HG03469 (cell line): ENCODE data around the gene SSBP3.

Experiments
- ATAC-seq: cut with Tn5 transposase; IDR thresholded peaks from one replicate; pipeline ENCODE4 v1.9.1; 2021; ENCODE audit warnings: mild to moderate bottlenecking, moderate library complexity, moderate number of reproducible peaks; ENCODE audit not compliant: unreplicated experiment

Gene SSBP3

GRCh38 chr1:54410359-54410758 lies 4.2 kb upstream of the SSBP3 start:
- ATAC-seq: no peak

GRCh38 chr1:54409156-54410142 lies 3.3 kb upstream of the SSBP3 start:
- ATAC-seq: no peak

GRCh38 chr1:54408147-54409066 lies 2.2 kb upstream of the SSBP3 start:
- no peak for ATAC-seq

- ATAC-seq: no peak
Observed at GRCh38 chr1:54407404-54408146, 1.4 kb upstream of the SSBP3 start.

- no peak for ATAC-seq
Observed at GRCh38 chr1:54407154-54407403, 885 bp upstream of the SSBP3 start.

GRCh38 chr1:54405898-54406293 lies 298 bp downstream of the SSBP3 start:
- no peak for ATAC-seq

GRCh38 chr1:54404939-54405897 lies 976 bp downstream of the SSBP3 start:
- no peak for ATAC-seq

GRCh38 chr1:54404263-54404662 lies 1.9 kb downstream of the SSBP3 start:
- no peak for ATAC-seq

- ATAC-seq: no peak
Observed at GRCh38 chr1:54403808-54404261, 2.4 kb downstream of the SSBP3 start.

- ATAC-seq: no peak
Observed at GRCh38 chr1:54403405-54403804, 2.8 kb downstream of the SSBP3 start.

GRCh38 chr1:54402896-54403295 lies 3.3 kb downstream of the SSBP3 start:
- ATAC-seq: no peak

- no peak for ATAC-seq
Observed at GRCh38 chr1:54401799-54402198, 4.4 kb downstream of the SSBP3 start.

- no peak for ATAC-seq
Observed at GRCh38 chr1:54400329-54400728, 5.9 kb downstream of the SSBP3 start.

GRCh38 chr1:54399765-54400164 lies 6.4 kb downstream of the SSBP3 start:
- ATAC-seq: no peak

GRCh38 chr1:54398963-54399528 lies 7.1 kb downstream of the SSBP3 start:
- no peak for ATAC-seq

- no peak for ATAC-seq
Observed at GRCh38 chr1:54397980-54398379, 8.2 kb downstream of the SSBP3 start.

GRCh38 chr1:54397090-54397591 lies 9.1 kb downstream of the SSBP3 start:
- no peak for ATAC-seq

- ATAC-seq: no peak
Observed at GRCh38 chr1:54396261-54396933, 9.8 kb downstream of the SSBP3 start.
